IMR-90 (cell line): ENCODE results near the gene CPA5.

Source experiments
- CEBPB ChIP-seq: IDR thresholded peaks from 2 replicates; pipeline ENCODE4 v1.6.1; 2012; ENCODE audit warnings: low read depth, low read length, improper control_type of control experiment
- CHD1 ChIP-seq: IDR thresholded peaks from 2 replicates; pipeline ENCODE4 v1.6.1; 2012; ENCODE audit warnings: low read depth, low read length, improper control_type of control experiment
- CTCF ChIP-seq: conservative IDR thresholded peaks from 2 replicates; pipeline ENCODE4 v1.5.1; 2012; ENCODE audit warnings: mild to moderate bottlenecking, low read depth, low read length, improper control_type of control experiment
- FOS ChIP-seq: fragments of 150-350 bp; IDR thresholded peaks from 2 replicates; pipeline ENCODE4 v1.6.1; 2016; ENCODE audit warnings: low read depth, low read length
- MAFK ChIP-seq: IDR thresholded peaks from 2 replicates; pipeline ENCODE4 v1.6.1; 2012; ENCODE audit warnings: low read depth, low read length, improper control_type of control experiment
- POLR2A ChIP-seq: IDR thresholded peaks from 2 replicates; pipeline ENCODE4 v1.6.1; 2012; ENCODE audit warnings: mild to moderate bottlenecking, low read depth, low read length
- RAD21 ChIP-seq: IDR thresholded peaks from 2 replicates; pipeline ENCODE4 v1.6.1; 2012; ENCODE audit warnings: low read length, improper control_type of control experiment
- RCOR1 ChIP-seq: IDR thresholded peaks from 2 replicates; pipeline ENCODE4 v1.6.1; 2012; ENCODE audit warnings: mild to moderate bottlenecking, low read length, improper control_type of control experiment; ENCODE audit not compliant: insufficient replicate concordance
- RFX5 ChIP-seq: IDR thresholded peaks from 2 replicates; pipeline ENCODE4 v1.8.0; 2012; ENCODE audit warnings: low read depth, mild to moderate bottlenecking, low read length, moderate library complexity
- USF2 ChIP-seq: fragments of 150-350 bp; IDR thresholded peaks from 2 replicates; pipeline ENCODE4 v1.6.1; 2017; ENCODE audit warnings: mild to moderate bottlenecking, antibody characterized with exemption, low read length, low read depth

DNA sequence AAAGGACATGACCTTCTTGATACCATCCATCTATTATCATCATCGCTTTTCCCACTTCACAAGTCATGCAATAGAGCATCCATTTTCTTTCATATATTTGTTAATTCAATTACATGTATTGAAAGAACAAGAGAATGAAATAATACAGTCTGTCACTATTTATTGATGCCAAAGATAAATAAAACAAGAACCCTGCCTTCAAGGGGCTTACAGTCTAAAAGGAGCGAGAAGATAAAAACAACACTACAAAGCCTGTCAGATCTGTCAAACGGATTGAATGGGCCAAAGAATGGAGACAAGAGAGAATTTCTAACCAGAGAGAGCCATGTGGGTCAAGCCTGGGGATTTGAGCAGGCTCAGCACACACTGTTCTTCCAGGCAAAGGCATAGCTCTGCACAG is 15.9 kb downstream of the CPA5 start:
- TF ChIP-seq CTCF (no peak), RAD21 (no peak), POLR2A (no peak), CEBPB (no peak), MAFK (no peak), CHD1 (no peak), RFX5 (no peak), RCOR1 (no peak), FOS (no peak), USF2 (no peak)
